Measurements from ENCODE around the gene FAM53A. TPM values are rescaled to one million over a fixed set of nuclear protein-coding genes. Genes with fewer than 3 reads are reported as not detected.
A peak's percentile ranks its signal among the peaks of the same experiment; 100 is the strongest.

Gene FAM53A
- total and polyA plus RNA-seq, 2 of the 13 experiments (the other 11 are each of a cell fraction or from before 2014, with no cell fraction given): 0.48 to 1.1 TPM

DNA sequence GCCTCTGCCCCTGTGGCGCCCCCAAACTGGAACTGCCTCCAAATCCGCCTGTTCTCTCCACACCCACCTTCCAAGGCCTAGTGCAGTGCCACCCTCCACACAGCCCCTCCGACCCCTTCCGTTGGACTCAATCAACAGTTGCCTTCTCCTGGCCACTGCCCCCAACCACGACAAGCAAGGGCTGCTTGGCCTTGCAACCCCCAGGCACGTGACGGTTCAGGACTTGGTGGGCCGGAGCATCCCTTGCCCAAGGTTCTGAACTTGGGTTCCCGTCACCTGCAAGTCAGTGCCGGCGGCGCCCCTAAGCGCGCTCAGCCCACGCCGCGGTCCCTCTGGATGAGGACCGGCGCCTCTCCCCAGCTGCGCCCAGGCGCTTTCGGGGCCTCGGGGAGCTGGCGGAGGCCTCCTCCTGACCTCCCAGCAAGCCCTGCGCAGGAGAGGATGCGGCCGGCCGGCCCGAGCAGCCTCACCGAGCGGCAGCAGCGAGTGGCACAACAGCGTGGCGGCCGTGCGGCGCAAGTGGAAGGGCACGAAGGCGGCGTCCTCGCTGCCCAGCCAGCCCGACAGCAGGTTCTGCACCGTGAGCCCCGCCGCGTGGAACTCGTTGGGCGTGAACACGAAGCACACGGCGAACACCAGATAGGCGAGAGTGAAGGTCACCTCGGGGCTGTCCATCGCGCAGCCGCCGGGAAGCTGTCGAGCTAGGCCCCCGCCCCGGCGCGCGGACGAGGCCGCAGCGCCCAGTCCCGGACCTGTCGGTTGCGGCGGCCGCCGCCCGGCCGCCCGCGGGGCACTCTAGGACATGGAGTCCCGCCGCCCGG lies 36.3 kb upstream of the FAM53A start (continued):
- TF ChIP-seq BRCA1 (CRISPR knock-in tag; IDR thresholded peaks at IDR 0.05): peak; percentile 52; the same call in 1 of the 2 replicates
- TF ChIP-seq, protein P1, sequence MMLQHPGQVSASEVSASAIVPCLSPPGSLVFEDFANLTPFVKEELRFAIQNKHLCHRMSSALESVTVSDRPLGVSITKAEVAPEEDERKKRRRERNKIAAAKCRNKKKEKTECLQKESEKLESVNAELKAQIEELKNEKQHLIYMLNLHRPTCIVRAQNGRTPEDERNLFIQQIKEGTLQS (CRISPR knock-in tag; IDR thresholded peaks at IDR 0.05): no peak
- 0 out of 2 replicates have a peak, but pooled peaks have one; percentile 29 for TF ChIP-seq ZNF274 (CRISPR knock-in tag; IDR thresholded peaks at IDR 0.05)
- TF ChIP-seq, protein P2, sequence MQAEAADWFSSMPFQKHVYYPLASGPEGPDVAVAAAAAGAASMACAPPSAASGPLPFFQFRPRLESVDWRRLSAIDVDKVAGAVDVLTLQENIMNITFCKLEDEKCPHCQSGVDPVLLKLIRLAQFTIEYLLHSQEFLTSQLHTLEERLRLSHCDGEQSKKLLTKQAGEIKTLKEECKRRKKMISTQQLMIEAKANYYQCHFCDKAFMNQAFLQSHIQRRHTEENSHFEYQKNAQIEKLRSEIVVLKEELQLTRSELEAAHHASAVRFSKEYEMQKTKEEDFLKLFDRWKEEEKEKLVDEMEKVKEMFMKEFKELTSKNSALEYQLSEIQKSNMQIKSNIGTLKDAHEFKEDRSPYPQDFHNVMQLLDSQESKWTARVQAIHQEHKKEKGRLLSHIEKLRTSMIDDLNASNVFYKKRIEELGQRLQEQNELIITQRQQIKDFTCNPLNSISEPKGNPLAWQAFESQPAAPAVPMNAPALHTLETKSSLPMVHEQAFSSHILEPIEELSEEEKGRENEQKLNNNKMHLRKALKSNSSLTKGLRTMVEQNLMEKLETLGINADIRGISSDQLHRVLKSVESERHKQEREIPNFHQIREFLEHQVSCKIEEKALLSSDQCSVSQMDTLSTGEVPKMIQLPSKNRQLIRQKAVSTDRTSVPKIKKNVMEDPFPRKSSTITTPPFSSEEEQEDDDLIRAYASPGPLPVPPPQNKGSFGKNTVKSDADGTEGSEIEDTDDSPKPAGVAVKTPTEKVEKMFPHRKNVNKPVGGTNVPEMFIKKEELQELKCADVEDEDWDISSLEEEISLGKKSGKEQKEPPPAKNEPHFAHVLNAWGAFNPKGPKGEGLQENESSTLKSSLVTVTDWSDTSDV (CRISPR knock-in tag; IDR thresholded peaks at IDR 0.05): no peak
- no peak for TF ChIP-seq SP2 (CRISPR knock-in tag; IDR thresholded peaks at IDR 0.05)
- TF ChIP-seq NKX3-1 (CRISPR knock-in tag; IDR thresholded peaks at IDR 0.05): no peak
- peak; percentile 95 for TF ChIP-seq ZNF777 (CRISPR knock-in tag; IDR thresholded peaks at IDR 0.05)
- 0 out of 2 replicates have a peak, but pooled peaks have one; percentile 86 for TF ChIP-seq HOXA9 (CRISPR knock-in tag; IDR thresholded peaks at IDR 0.05; ENCODE audit: borderline replicate concordance)
- TF ChIP-seq ZSCAN20 (CRISPR knock-in tag; IDR thresholded peaks at IDR 0.05; ENCODE audit: borderline replicate concordance): no peak; the same call in 1 of the 2 replicates
- TF ChIP-seq YEATS4 (CRISPR knock-in tag; IDR thresholded peaks at IDR 0.05; ENCODE audit: borderline replicate concordance): peak; percentile 69; the same call in 1 of the 2 replicates
- TF ChIP-seq, protein P3, sequence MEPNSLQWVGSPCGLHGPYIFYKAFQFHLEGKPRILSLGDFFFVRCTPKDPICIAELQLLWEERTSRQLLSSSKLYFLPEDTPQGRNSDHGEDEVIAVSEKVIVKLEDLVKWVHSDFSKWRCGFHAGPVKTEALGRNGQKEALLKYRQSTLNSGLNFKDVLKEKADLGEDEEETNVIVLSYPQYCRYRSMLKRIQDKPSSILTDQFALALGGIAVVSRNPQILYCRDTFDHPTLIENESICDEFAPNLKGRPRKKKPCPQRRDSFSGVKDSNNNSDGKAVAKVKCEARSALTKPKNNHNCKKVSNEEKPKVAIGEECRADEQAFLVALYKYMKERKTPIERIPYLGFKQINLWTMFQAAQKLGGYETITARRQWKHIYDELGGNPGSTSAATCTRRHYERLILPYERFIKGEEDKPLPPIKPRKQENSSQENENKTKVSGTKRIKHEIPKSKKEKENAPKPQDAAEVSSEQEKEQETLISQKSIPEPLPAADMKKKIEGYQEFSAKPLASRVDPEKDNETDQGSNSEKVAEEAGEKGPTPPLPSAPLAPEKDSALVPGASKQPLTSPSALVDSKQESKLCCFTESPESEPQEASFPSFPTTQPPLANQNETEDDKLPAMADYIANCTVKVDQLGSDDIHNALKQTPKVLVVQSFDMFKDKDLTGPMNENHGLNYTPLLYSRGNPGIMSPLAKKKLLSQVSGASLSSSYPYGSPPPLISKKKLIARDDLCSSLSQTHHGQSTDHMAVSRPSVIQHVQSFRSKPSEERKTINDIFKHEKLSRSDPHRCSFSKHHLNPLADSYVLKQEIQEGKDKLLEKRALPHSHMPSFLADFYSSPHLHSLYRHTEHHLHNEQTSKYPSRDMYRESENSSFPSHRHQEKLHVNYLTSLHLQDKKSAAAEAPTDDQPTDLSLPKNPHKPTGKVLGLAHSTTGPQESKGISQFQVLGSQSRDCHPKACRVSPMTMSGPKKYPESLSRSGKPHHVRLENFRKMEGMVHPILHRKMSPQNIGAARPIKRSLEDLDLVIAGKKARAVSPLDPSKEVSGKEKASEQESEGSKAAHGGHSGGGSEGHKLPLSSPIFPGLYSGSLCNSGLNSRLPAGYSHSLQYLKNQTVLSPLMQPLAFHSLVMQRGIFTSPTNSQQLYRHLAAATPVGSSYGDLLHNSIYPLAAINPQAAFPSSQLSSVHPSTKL (CRISPR knock-in tag; IDR thresholded peaks at IDR 0.05): no peak
- 0 out of 2 replicates have a peak, but pooled peaks have one; percentile 4 for TF ChIP-seq ZNF790 (CRISPR knock-in tag; IDR thresholded peaks at IDR 0.05; ENCODE audit: borderline replicate concordance)
- TF ChIP-seq, protein P4, sequence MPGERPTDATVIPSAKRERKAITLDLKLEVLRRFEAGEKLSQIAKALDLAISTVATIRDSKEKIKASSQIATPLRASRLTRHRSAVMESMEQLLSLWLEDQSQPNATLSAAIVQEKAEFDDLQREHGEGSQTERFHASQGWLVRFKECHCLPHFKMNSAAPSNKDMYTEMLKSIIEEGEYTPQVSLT (CRISPR knock-in tag; IDR thresholded peaks at IDR 0.05; ENCODE audit: borderline replicate concordance, low read depth): no peak
- no peak for TF ChIP-seq ARHGAP35 (CRISPR knock-in tag; IDR thresholded peaks at IDR 0.05; ENCODE audit: borderline replicate concordance)
- peak; percentile 88 for TF ChIP-seq RBFOX2 (IDR thresholded peaks at IDR 0.05; ENCODE audit: low read depth, low read length)
- TF ChIP-seq, protein P5, sequence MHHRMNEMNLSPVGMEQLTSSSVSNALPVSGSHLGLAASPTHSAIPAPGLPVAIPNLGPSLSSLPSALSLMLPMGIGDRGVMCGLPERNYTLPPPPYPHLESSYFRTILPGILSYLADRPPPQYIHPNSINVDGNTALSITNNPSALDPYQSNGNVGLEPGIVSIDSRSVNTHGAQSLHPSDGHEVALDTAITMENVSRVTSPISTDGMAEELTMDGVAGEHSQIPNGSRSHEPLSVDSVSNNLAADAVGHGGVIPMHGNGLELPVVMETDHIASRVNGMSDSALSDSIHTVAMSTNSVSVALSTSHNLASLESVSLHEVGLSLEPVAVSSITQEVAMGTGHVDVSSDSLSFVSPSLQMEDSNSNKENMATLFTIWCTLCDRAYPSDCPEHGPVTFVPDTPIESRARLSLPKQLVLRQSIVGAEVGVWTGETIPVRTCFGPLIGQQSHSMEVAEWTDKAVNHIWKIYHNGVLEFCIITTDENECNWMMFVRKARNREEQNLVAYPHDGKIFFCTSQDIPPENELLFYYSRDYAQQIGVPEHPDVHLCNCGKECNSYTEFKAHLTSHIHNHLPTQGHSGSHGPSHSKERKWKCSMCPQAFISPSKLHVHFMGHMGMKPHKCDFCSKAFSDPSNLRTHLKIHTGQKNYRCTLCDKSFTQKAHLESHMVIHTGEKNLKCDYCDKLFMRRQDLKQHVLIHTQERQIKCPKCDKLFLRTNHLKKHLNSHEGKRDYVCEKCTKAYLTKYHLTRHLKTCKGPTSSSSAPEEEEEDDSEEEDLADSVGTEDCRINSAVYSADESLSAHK (CRISPR knock-in tag; IDR thresholded peaks at IDR 0.05; ENCODE audit: borderline replicate concordance): no peak
- no peak for TF ChIP-seq ZNF761 (CRISPR knock-in tag; conservative IDR thresholded peaks at IDR 0.05)
- TF ChIP-seq GATAD2A (CRISPR knock-in tag; IDR thresholded peaks at IDR 0.05): no peak
- TF ChIP-seq PAX8 (CRISPR knock-in tag; IDR thresholded peaks at IDR 0.05; ENCODE audit: borderline replicate concordance): no peak

All from HepG2 (cell line).